CD4-positive, alpha-beta T cell (primary cell): ENCODE data around the gene ORMDL3. TPM values are rescaled to one million over a fixed set of nuclear protein-coding genes. Genes with fewer than 3 reads are reported as not detected.
A peak's percentile ranks its signal among the peaks of the same experiment; 100 is the strongest.

Source experiments
- ATAC-seq: fragments of 200-7000 bp; cut with Tn5 transposase; one replicate; pipeline ENCODE4 v1.10.0; 2022; ENCODE audit warnings: mild to moderate bottlenecking; ENCODE audit not compliant: poor library complexity
- CTCF ChIA-PET: fragments of 350-600 bp; sonication (Branson Sonifier 250); formaldehyde crosslinking; loops from one replicate; lab custom pipeline; 2021; ENCODE audit warnings: antibody characterized with exemption, inconsistent platforms; lab: Charles Lee
- POLR2A ChIA-PET: fragments of 350-600 bp; sonication (Branson Sonifier 250); formaldehyde crosslinking; loops from one replicate; lab custom pipeline; 2021; ENCODE audit warnings: antibody characterized with exemption, inconsistent platforms; lab: Charles Lee
- DNase-seq, 14 experiments: peaks; one replicate each; pipeline ENCODE4 v3.0.0-alpha.2; 2013 to 2020; ENCODE audit warnings: mixed read lengths in 2 of 14
- H3K27ac ChIP-seq, 2 donors: one replicate each; pipeline versions ENCODE4 v1.5.1 to v1.7.0; 2013; ENCODE audit warnings: low read length in 2 of 2, low read depth in 1 of 2, mild to moderate bottlenecking in 1 of 2
- H3K27me3 ChIP-seq, 2 experiments: 1 replicate in 1 of 2; 2 replicates in 1 of 2; pipeline versions ENCODE4 v1.6.1 to v1.7.0; 2013; ENCODE audit warnings: low read length in 2 of 2, control low read depth in 1 of 2, mild to moderate bottlenecking in 1 of 2, moderate library complexity in 1 of 2; ENCODE audit not compliant: insufficient read depth in 2 of 2, control insufficient read depth in 1 of 2
- H3K36me3 ChIP-seq: one replicate; pipeline ENCODE4 v1.6.1; 2013; ENCODE audit warnings: low read length, control low read depth; ENCODE audit not compliant: insufficient read depth
- H3K4me1 ChIP-seq: one replicate; pipeline ENCODE4 v1.6.1; 2013; ENCODE audit warnings: low read length, control low read depth; ENCODE audit not compliant: insufficient read depth
- H3K4me3 ChIP-seq: one replicate; pipeline ENCODE4 v1.5.1; 2013; ENCODE audit warnings: mild to moderate bottlenecking, low read length, moderate library complexity
- H3K9me3 ChIP-seq, 2 experiments: 1 replicate in 1 of 2; 2 replicates in 1 of 2; pipeline versions ENCODE4 v1.6.1 to v1.7.0; 2013; ENCODE audit warnings: low read length in 2 of 2, mild to moderate bottlenecking in 2 of 2, control low read depth in 1 of 2, moderate library complexity in 1 of 2; ENCODE audit not compliant: control insufficient read depth in 1 of 2, insufficient read depth in 1 of 2
- H3K27ac Mint-ChIP-seq: one replicate; pipeline ENCODE4 v1.8.0; 2020; ENCODE audit warnings: mixed read lengths
- H3K27me3 Mint-ChIP-seq: one replicate; pipeline ENCODE4 v1.8.0; 2021; ENCODE audit warnings: mixed read lengths
- H3K36me3 Mint-ChIP-seq: one replicate; pipeline ENCODE4 v1.8.0; 2021; ENCODE audit warnings: low read depth, mixed read lengths
- H3K4me1 Mint-ChIP-seq: one replicate; pipeline ENCODE4 v1.8.0; 2021; ENCODE audit warnings: low read depth, mixed read lengths
- H3K4me3 Mint-ChIP-seq: one replicate; pipeline ENCODE4 v1.8.0; 2020; ENCODE audit warnings: mild to moderate bottlenecking, mixed read lengths
- H3K9me3 Mint-ChIP-seq: one replicate; pipeline ENCODE4 v1.8.0; 2020; ENCODE audit warnings: mixed read lengths
- intact Hi-C, 2 experiments: fragments of 100-400 bp; cut with DNase I in 1 of 2; cut with micrococcal nuclease in 1 of 2; formaldehyde crosslinking; loops; one replicate each; pipeline versions ENCODE4 v1.15.1 to v1.9.0; 2023 to 2025; cut with DNase I, micrococcal nuclease
- total RNA-seq, 174 experiments: library from RNA in 2 of 174; stranded (reverse) in 2 of 174; gene quantifications; one replicate each; pipeline ENCODE4 v1.2.3 and lab custom pipeline; 2021 to 2026
- TF ChIP-seq, protein P1 (sequence below): fragments of 200-600 bp; IDR thresholded peaks from one replicate; pipeline ENCODE4 v1.8.0; 2022; ENCODE audit warnings: antibody characterized with exemption, mild to moderate bottlenecking

ORMDL3 gene
- total RNA-seq, 2 experiments from 2014 or later = 103 to 105 TPM

DNA sequence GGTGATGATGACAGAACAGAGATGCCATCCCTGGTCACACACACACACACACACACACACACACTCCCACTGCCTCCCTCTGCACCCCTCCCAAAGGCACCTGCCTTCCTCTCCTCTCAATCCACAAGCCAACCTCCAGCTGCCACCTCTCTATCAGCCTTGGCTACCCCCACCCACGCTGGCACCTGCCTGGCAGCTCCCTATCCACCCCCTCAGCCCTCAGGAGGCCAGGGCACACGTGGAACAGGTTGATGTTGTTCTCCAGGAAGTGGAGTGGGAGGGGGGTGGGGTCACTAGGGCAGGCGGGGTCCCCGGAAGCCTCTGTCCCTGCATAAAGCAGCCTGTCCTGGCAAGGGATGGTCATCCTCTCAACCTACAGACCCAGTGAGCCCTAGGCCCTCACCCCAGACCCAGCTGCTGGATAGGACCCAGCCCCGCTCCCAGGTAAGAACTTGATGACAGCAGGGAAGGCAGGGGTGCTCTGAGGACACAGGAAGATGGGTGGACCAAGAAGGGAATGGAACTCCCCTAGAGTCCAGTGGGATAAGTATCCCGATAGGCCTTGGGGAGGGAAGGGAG, 35.3 kb upstream of the ORMDL3 start, which contains the start of gene GSDMA:
Gene GSDMA, plus strand, starts transcription at position 363 of the 579 bp plus-strand sequence. CDS start 2,684 bp downstream, outside the sequence.
- Mint-ChIP-seq H3K36me3 (no peaks in the 10 kb centered on the region), H3K27me3 (no peaks in the 10 kb centered on the region), H3K4me1 (peaks cover 39% of the 10 kb centered on the region), H3K4me3 (no peak within 1 kb of the TSS), H3K27ac (peak within 1 kb of the TSS; percentile 56), H3K9me3 (no peaks in the 10 kb centered on the region)
- H3K27ac ChIP-seq = no peak within 1 kb of the TSS
- DNase-seq (peak in 3 of 14 experiments; percentile 4 to 42 (median 19)), ATAC-seq (no peak)
- TF ChIP-seq, protein P1, sequence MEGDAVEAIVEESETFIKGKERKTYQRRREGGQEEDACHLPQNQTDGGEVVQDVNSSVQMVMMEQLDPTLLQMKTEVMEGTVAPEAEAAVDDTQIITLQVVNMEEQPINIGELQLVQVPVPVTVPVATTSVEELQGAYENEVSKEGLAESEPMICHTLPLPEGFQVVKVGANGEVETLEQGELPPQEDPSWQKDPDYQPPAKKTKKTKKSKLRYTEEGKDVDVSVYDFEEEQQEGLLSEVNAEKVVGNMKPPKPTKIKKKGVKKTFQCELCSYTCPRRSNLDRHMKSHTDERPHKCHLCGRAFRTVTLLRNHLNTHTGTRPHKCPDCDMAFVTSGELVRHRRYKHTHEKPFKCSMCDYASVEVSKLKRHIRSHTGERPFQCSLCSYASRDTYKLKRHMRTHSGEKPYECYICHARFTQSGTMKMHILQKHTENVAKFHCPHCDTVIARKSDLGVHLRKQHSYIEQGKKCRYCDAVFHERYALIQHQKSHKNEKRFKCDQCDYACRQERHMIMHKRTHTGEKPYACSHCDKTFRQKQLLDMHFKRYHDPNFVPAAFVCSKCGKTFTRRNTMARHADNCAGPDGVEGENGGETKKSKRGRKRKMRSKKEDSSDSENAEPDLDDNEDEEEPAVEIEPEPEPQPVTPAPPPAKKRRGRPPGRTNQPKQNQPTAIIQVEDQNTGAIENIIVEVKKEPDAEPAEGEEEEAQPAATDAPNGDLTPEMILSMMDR = no peak
- intact Hi-C loops = loop anchor here in 1 of 2 experiments (5.0 kb wide), 1 partner anchor 35 kb away; the partner anchor contains the start of genes LRRC3C and ORMDL3
- no peaks in the 10 kb centered on the region for H3K27me3 ChIP-seq
- H3K4me1 ChIP-seq = peaks cover 40% of the 10 kb centered on the region
- POLR2A ChIA-PET = interaction anchor here (1.6 kb wide), 1 partner anchor 18 kb away, joined by 8 read pairs; the partner anchor contains the start of gene PSMD3
- H3K4me3 ChIP-seq = no peak within 1 kb of the TSS
- H3K36me3 ChIP-seq = no peaks in the 10 kb centered on the region
- no peaks in the 10 kb centered on the region for H3K9me3 ChIP-seq
- CTCF ChIA-PET = interaction anchor here (0.7 to 2.2 kb wide), 3 partner anchors 18 to 228 kb away, joined by 3 to 10 read pairs (median 4); partner anchors contain the start of gene PSMD3

DNA sequence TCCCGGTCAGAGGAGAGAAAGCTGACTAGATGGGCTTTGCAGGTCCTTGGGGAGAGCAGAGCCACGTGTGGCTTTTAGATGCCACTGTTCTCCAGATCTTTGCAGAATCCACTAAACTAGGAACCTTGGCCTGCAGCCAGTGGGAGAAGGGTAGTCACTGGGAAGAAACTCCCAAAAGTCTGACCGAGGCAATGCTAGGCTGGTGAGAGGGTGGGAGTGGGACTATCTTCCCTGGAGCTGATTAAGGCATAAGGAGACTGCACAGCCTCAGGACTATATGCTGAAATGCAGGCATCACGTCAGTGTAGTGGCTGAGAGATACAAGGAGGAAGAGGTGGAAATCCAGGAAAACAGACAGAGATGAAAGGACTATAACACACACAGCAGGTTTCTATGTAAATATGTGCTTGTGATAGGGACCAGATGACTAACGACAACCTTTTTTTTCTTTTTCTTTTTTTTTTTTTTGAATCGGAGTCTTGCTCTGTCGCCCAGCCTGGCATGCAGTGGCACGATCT, 33.2 kb upstream of the ORMDL3 start:
- ChIA-PET POLR2A (interaction anchor here (3.2 kb wide), 1 partner anchor 20 kb away, joined by 25 read pairs; the partner anchor contains the start of gene PSMD3), CTCF (no interaction called here)
- H3K4me3 Mint-ChIP-seq = no peak overlapping the region
- no peak overlapping the region for H3K27ac Mint-ChIP-seq
- H3K4me1 ChIP-seq = peaks cover 35% of the 10 kb centered on the region
- no peaks in the 10 kb centered on the region for H3K9me3 Mint-ChIP-seq
- no peak for DNase-seq
- H3K27me3 ChIP-seq = no peaks in the 10 kb centered on the region
- TF ChIP-seq, protein P1 = no peak
- no peak for ATAC-seq
- no peaks in the 10 kb centered on the region for H3K27me3 Mint-ChIP-seq
- H3K4me1 Mint-ChIP-seq = peaks cover 33% of the 10 kb centered on the region
- intact Hi-C loops = loop anchor here (1.0 to 5.0 kb wide), 2 partner anchors 15 to 33 kb away; partner anchors contain the start of genes LRRC3C (in 1 of the 2) and ORMDL3 (in 1 of the 2)
- H3K36me3 ChIP-seq = no peaks in the 10 kb centered on the region
- no peaks in the 10 kb centered on the region for H3K36me3 Mint-ChIP-seq
- no peaks in the 10 kb centered on the region for H3K9me3 ChIP-seq
- H3K27ac ChIP-seq = no peak overlapping the region
- H3K4me3 ChIP-seq = no peak overlapping the region

DNA sequence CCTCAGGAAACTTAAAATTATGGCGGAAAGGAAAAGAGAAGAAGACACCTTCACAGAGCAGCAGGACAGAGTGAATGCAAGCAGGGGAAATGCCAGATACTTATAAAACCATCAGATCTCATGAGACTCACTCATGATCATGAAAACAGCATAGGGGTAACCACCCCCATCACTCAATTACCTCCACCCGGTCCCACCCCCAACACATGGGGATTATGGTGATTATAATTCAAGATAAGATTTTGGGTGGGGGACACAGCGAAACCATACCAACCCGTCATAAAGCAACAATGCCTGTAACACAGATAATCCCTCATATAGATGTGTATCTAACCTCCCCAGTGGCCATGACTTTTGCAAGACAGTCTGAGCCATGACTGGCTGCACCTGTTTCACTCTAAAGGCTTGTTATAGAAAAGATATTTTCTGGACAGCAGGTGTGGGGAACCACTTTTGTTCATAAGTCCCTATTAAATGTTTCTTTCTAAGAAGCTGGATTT, 28.4 kb upstream of the ORMDL3 start:
- H3K9me3 ChIP-seq = no peaks in the 10 kb centered on the region
- ATAC-seq = no peak
- H3K4me3 Mint-ChIP-seq = peak overlapping the region; percentile 42
- H3K4me1 Mint-ChIP-seq = peaks cover 27% of the 10 kb centered on the region
- TF ChIP-seq, protein P1 = no peak
- H3K27me3 Mint-ChIP-seq = no peaks in the 10 kb centered on the region
- CTCF ChIA-PET = interaction anchor here (4.7 kb wide), 1 partner anchor 25 kb away, joined by 55 read pairs; the partner anchor contains the start of gene PSMD3
- intact Hi-C loops = loop anchor here in 1 of 2 experiments (10.0 kb wide), 1 partner anchor 321 kb away; the partner anchor contains the start of gene STARD3
- POLR2A ChIA-PET = interaction anchor here (3.6 kb wide), 1 partner anchor 25 kb away, joined by 46 read pairs; the partner anchor contains the start of gene PSMD3
- peaks cover 24% of the 10 kb centered on the region for H3K4me1 ChIP-seq
- H3K4me3 ChIP-seq = no peak overlapping the region
- no peaks in the 10 kb centered on the region for H3K36me3 ChIP-seq
- H3K36me3 Mint-ChIP-seq = no peaks in the 10 kb centered on the region
- no peak for DNase-seq
- no peak overlapping the region for H3K27ac ChIP-seq
- peak overlapping the region; percentile 21 for H3K27ac Mint-ChIP-seq
- H3K9me3 Mint-ChIP-seq = no peaks in the 10 kb centered on the region
- no peaks in the 10 kb centered on the region for H3K27me3 ChIP-seq
